OCI-LY7 (cell line): ENCODE data around the gene GAMT. TPM values are rescaled to one million over a fixed set of nuclear protein-coding genes. Genes with fewer than 3 reads are reported as not detected.

Experiments
- BruUV-seq: library from RNA; stranded (reverse); fragments of 400-500 nt; replicated peaks from 2 replicates; lab custom pipeline; 2021; lab: Mats Ljungman, UMichigan
- CTCF ChIA-PET: fragments of 300-600 bp; sonication (Branson Sonifier 250); formaldehyde crosslinking; loops from one replicate; lab custom pipeline; 2022; ENCODE audit warnings: antibody characterized with exemption; ENCODE audit not compliant: unreplicated experiment; lab: Charles Lee
- POLR2A ChIA-PET: fragments of 300-600 bp; sonication (Branson Sonifier 250); formaldehyde crosslinking; loops from one replicate; lab custom pipeline; 2022; ENCODE audit warnings: antibody characterized with exemption; lab: Charles Lee
- DNase-seq: peaks from one replicate; pipeline ENCODE4 v3.0.0-alpha.2; 2015; ENCODE audit warnings: low spot score
- H2AFZ ChIP-seq: fragments of 200-600 bp; sonication (generic), shearing (Covaris generic); 2 replicates; pipeline ENCODE4 v1.6.1; 2014; ENCODE audit warnings: mild to moderate bottlenecking, antibody characterized with exemption, low read length, moderate library complexity
- H3K27ac ChIP-seq: fragments of 200-600 bp; sonication (generic); 2 replicates; pipeline ENCODE4 v1.5.1; 2014; ENCODE audit warnings: mixed run types, low read depth, mild to moderate bottlenecking, moderate library complexity, low read length, inconsistent platforms; ENCODE audit not compliant: poor library complexity, severe bottlenecking
- H3K36me3 ChIP-seq: fragments of 200-600 bp; sonication (generic); 2 replicates; pipeline ENCODE4 v1.6.1; 2014; ENCODE audit warnings: mild to moderate bottlenecking, antibody characterized with exemption, low read length, moderate library complexity, mixed read lengths; ENCODE audit not compliant: insufficient read depth
- H3K4me1 ChIP-seq: fragments of 200-600 bp; sonication (generic); 2 replicates; pipeline ENCODE4 v1.5.1; 2014; ENCODE audit warnings: mild to moderate bottlenecking, low read length; ENCODE audit not compliant: insufficient read depth, poor library complexity, severe bottlenecking
- H3K4me2 ChIP-seq: fragments of 200-600 bp; sonication (generic); 2 replicates; pipeline ENCODE4 v1.6.1; 2014; ENCODE audit warnings: mild to moderate bottlenecking, low read length
- H3K4me3 ChIP-seq: fragments of 200-600 bp; sonication (generic); 2 replicates; pipeline ENCODE4 v1.5.1; 2014; ENCODE audit warnings: mild to moderate bottlenecking, low read depth, low read length; ENCODE audit not compliant: poor library complexity, severe bottlenecking
- H3K79me2 ChIP-seq: fragments of 200-600 bp; sonication (generic); 2 replicates; pipeline ENCODE4 v1.6.1; 2016; ENCODE audit warnings: low read depth, mild to moderate bottlenecking, low read length, moderate library complexity, mixed read lengths; ENCODE audit not compliant: insufficient read depth
- H3K9me2 ChIP-seq: fragments of 200-600 bp; sonication (generic); 2 replicates; pipeline ENCODE4 v1.6.1; 2016; ENCODE audit warnings: mild to moderate bottlenecking, low read length, mixed read lengths; ENCODE audit not compliant: insufficient read depth
- H3K9me3 ChIP-seq: fragments of 200-600 bp; sonication (generic); 2 replicates; pipeline ENCODE4 v1.6.1; 2014; ENCODE audit warnings: mild to moderate bottlenecking, mixed run types, low read length, mixed read lengths
- H4K20me1 ChIP-seq: fragments of 200-600 bp; sonication (generic); 2 replicates; pipeline ENCODE4 v1.6.1; 2014; ENCODE audit warnings: mild to moderate bottlenecking, antibody characterized with exemption, low read length, moderate library complexity, mixed read lengths; ENCODE audit not compliant: insufficient read depth
- EZH2phosphoT487 ChIP-seq: fragments of 200-600 bp; sonication (generic); IDR thresholded peaks from 2 replicates; pipeline ENCODE4 v1.6.1; 2018; ENCODE audit warnings: low read depth, borderline replicate concordance, mild to moderate bottlenecking, mixed run types, antibody characterized with exemption, low read length, moderate library complexity, mixed read lengths
- intact Hi-C: fragments of 100-400 bp; cut with micrococcal nuclease; formaldehyde crosslinking; loops from one replicate; pipeline ENCODE4 v1.10.0; 2022; ENCODE audit not compliant: unreplicated experiment
- total RNA-seq, 2 experiments: library from RNA; depleted of rRNA in 1 of 2; stranded (reverse); fragments of >200 nt in 1 of 2; shearing (Covaris generic) in 1 of 2; gene quantifications; 2 replicates each; pipeline ENCODE4 v1.2.3, GENCODE V29; 2014 to 2022
- TF ChIP-seq, protein P1 (sequence below): fragments of 200-600 bp; sonication (generic); conservative IDR thresholded peaks from 2 replicates; pipeline ENCODE4 v1.5.1; 2014; ENCODE audit warnings: mild to moderate bottlenecking, antibody characterized with exemption, low read length, moderate library complexity, mixed read lengths

Gene GAMT
- total RNA-seq, 2 experiments from 2014 or later, result 14.4 to 27.5 TPM

DNA sequence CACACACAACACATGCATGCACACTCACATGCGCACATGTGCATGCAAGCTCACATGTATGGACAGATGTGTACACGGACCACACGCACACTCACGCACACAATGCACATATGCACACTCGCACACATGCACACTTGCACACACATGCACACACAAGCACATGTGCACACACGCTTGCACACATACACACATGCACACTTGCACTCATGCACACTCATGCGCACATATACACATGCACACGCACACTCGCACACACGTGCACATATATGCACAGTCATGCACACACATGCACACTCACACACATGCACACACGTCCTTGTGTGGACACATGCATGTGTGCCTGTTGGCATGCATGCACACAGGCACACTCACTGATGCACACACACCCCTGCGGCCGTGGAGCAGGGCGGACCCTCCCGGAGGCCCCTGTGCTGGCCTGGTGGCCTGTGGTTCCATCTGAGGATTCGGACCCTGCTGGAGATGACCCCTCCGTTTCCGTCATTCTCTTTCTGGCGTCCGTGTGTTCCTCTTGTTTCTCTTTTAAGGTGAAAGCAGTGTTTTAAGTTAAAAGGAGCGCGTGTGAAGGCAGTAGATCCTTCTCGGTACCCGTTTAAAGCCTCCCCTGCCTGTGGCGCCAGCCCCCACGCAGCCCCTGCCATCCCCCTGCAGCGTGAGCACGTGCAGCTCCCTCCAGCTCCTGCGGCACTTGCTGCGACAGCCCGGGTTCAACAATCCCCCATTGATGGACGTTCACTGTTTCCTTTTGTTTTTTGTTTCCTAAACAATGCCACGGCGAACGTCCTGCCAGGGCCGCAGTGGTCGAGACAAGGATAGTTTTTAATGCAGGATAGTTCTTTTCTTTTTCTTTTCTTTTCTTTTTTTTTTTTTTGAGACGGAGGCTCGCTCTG lies 12.1 kb downstream of the GAMT start:
- DNase-seq, result no peak
- BruUV-seq, result no TSS peak
- H3K9me2 ChIP-seq, result no peaks in the 10 kb centered on the region
- intact Hi-C loops, result no loop called here
- no peaks in the 10 kb centered on the region for H3K9me3 ChIP-seq
- no peak for TF ChIP-seq EZH2phosphoT487
- TF ChIP-seq, protein P1, sequence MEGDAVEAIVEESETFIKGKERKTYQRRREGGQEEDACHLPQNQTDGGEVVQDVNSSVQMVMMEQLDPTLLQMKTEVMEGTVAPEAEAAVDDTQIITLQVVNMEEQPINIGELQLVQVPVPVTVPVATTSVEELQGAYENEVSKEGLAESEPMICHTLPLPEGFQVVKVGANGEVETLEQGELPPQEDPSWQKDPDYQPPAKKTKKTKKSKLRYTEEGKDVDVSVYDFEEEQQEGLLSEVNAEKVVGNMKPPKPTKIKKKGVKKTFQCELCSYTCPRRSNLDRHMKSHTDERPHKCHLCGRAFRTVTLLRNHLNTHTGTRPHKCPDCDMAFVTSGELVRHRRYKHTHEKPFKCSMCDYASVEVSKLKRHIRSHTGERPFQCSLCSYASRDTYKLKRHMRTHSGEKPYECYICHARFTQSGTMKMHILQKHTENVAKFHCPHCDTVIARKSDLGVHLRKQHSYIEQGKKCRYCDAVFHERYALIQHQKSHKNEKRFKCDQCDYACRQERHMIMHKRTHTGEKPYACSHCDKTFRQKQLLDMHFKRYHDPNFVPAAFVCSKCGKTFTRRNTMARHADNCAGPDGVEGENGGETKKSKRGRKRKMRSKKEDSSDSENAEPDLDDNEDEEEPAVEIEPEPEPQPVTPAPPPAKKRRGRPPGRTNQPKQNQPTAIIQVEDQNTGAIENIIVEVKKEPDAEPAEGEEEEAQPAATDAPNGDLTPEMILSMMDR, result no peak
- H3K4me3 ChIP-seq, result no peak overlapping the region
- peaks cover 64% of the 10 kb centered on the region for H3K36me3 ChIP-seq
- ChIA-PET CTCF (no interaction called here), POLR2A (no interaction called here)
- no peaks in the 10 kb centered on the region for H4K20me1 ChIP-seq
- H3K79me2 ChIP-seq, result peaks cover 15% of the 10 kb centered on the region
- peaks cover 6% of the 10 kb centered on the region for H3K4me1 ChIP-seq
- H2AFZ ChIP-seq, result no peak overlapping the region
- H3K4me2 ChIP-seq, result no peak overlapping the region
- H3K27ac ChIP-seq, result no peak overlapping the region

DNA sequence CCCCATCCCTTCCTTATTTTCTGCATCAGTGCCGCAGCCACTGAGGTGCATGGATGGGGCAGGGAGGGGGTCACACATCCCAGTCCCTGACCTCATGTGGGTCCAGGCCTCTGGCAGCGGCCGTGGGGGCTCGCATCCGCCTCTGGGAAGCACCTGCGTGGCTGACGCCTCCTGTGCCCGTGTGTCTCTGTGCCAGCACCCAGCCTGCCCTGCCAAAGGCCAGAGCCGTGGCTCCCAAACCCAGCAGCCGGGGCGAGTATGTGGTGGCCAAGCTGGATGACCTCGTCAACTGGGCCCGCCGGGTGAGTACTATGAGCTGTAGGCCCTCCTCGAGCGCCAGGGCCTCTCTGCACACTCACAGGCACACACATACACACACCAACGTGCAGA lies 12.7 kb downstream of the GAMT start:
- Histone ChIP-seq H3K4me1 (peaks cover 6% of the 10 kb centered on the region), H3K79me2 (peaks cover 19% of the 10 kb centered on the region), H3K9me3 (no peaks in the 10 kb centered on the region), H3K4me2 (no peak overlapping the region), H4K20me1 (no peaks in the 10 kb centered on the region), H3K4me3 (no peak overlapping the region), H2AFZ (no peak overlapping the region), H3K9me2 (no peaks in the 10 kb centered on the region), H3K36me3 (peaks cover 58% of the 10 kb centered on the region), H3K27ac (no peak overlapping the region)
- intact Hi-C loops, result no loop called here
- BruUV-seq, result no TSS peak
- ChIA-PET POLR2A (no interaction called here), CTCF (no interaction called here)
- TF ChIP-seq EZH2phosphoT487, result no peak
- TF ChIP-seq, protein P1, result no peak
- DNase-seq, result no peak
